HEK293 (cell line): ENCODE data around the gene ITFG2.

ENCODE experiments used
- YY1 ChIP-seq: fragments of 450-650 bp; formaldehyde crosslinking; IDR thresholded peaks from 2 replicates; pipeline ENCODE4 v1.5.1; 2018; ENCODE audit warnings: missing biosample characterization, missing genetic modification characterization
- ZNF169 ChIP-seq: fragments of 450-650 bp; formaldehyde crosslinking; IDR thresholded peaks from 2 replicates; pipeline ENCODE4 v1.5.1; 2016; ENCODE audit warnings: missing biosample characterization, missing genetic modification characterization
- ZNF792 ChIP-seq: fragments of 450-650 bp; formaldehyde crosslinking; IDR thresholded peaks from 2 replicates; pipeline ENCODE4 v1.5.1; 2016; ENCODE audit warnings: missing biosample characterization, missing genetic modification characterization
- TF ChIP-seq, protein P1 (sequence below): fragments of 450-650 bp; formaldehyde crosslinking; IDR thresholded peaks from 2 replicates; pipeline ENCODE4 v1.5.1; 2016; ENCODE audit warnings: missing biosample characterization, missing genetic modification characterization
- TF ChIP-seq, protein P2 (sequence below): fragments of 450-650 bp; formaldehyde crosslinking; IDR thresholded peaks from 2 replicates; pipeline ENCODE4 v1.5.1; 2016; ENCODE audit warnings: missing biosample characterization, missing genetic modification characterization

DNA sequence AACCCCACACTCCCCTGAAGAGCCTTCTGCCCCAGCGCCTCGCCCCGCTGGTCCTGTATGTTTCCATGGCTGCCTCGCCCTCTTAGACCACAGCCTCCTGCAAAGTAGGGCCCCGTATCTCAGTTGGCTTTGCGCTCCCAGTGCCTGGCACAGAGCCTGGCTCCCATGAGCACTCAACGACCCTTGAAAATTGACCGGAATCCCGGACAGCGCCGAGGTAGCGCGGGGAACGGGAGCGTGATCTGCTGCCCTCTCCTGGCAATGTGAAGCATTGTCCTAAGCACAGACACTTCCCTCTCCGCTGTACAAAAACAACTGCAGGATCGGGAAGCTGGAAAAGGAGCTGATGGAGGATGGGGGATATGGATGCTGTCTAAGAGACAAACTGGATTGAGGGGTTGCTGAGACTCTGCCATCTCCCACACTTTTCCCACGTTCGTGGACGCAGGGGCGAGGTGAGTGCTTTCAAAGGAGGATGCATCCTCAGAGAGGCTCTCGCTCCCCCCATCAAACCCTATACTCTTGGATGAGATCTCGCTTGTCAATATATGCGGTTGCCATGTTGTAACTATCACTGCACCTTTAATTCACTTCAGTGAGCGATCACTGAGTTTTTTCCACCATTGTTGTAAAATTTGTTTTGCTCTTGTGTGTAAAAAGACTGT lies 28.4 kb upstream of the ITFG2 start:
- TF ChIP-seq, protein P1, sequence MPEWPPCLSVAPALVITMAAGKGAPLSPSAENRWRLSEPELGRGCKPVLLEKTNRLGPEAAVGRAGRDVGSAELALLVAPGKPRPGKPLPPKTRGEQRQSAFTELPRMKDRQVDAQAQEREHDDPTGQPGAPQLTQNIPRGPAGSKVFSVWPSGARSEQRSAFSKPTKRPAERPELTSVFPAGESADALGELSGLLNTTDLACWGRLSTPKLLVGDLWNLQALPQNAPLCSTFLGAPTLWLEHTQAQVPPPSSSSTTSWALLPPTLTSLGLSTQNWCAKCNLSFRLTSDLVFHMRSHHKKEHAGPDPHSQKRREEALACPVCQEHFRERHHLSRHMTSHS (tag by site-specific recombination) = no peak
- TF ChIP-seq ZNF792 (tag by site-specific recombination) = no peak
- TF ChIP-seq ZNF169 (tag by site-specific recombination) = no peak
- TF ChIP-seq, protein P2, sequence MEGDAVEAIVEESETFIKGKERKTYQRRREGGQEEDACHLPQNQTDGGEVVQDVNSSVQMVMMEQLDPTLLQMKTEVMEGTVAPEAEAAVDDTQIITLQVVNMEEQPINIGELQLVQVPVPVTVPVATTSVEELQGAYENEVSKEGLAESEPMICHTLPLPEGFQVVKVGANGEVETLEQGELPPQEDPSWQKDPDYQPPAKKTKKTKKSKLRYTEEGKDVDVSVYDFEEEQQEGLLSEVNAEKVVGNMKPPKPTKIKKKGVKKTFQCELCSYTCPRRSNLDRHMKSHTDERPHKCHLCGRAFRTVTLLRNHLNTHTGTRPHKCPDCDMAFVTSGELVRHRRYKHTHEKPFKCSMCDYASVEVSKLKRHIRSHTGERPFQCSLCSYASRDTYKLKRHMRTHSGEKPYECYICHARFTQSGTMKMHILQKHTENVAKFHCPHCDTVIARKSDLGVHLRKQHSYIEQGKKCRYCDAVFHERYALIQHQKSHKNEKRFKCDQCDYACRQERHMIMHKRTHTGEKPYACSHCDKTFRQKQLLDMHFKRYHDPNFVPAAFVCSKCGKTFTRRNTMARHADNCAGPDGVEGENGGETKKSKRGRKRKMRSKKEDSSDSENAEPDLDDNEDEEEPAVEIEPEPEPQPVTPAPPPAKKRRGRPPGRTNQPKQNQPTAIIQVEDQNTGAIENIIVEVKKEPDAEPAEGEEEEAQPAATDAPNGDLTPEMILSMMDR (tag by site-specific recombination) = peak; percentile 87
- no peak for TF ChIP-seq YY1 (tag by site-specific recombination)
